Measurements from ENCODE around the gene ZNF699.

The ZNF699 gene

GRCh38 chr19:9283485-9283884 is 26.2 kb downstream of the ZNF699 start:
- peak in 1 of 5 experiments; percentile 3 for DNase-seq

- no peak for DNase-seq
Observed at GRCh38 chr19:9251236-9251635, 58.4 kb downstream of the ZNF699 start.

GRCh38 chr19:9250630-9251029 is 59.0 kb downstream of the ZNF699 start, which contains the start of gene OR7E24:
TSS of gene OR7E24 (plus strand) at chr19:9250930. CDS start at chr19:9251044, 114 bp downstream.
- DNase-seq = no peak

All from T-helper 2 cell (primary cell).